NCI-H510A (cell line): ENCODE results near the gene APBB2.
"Not testable (repeated sequence)": the region's sequence is repeated elsewhere in the genome, so short reads cannot be mapped to it uniquely, and the experiment has no call there.

ENCODE experiments used
- DNase-seq: peaks from one replicate; lab custom pipeline; 2025; lab: John Stamatoyannopoulos, UW

Gene APBB2

DNA sequence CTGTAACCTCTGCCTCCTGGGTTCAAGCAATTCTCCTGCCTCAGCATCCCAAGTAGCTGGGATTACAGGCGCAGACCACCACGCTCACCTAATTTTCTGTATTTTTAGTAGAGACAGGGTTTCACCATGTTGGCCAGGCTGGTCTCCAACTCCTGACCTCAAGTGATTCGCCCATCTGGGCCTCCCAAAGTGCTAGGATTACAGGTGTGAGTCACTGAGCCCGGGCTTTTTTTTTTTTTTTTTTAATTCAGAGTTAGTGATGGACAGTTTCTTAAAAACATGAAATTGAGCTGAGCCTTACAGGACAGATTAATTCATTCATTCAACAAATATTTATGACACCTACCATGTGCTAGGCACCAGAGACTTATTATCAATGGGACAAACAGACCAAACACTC is 313.8 kb downstream of the APBB2 start:
- DNase-seq: not testable (repeated sequence)

DNA sequence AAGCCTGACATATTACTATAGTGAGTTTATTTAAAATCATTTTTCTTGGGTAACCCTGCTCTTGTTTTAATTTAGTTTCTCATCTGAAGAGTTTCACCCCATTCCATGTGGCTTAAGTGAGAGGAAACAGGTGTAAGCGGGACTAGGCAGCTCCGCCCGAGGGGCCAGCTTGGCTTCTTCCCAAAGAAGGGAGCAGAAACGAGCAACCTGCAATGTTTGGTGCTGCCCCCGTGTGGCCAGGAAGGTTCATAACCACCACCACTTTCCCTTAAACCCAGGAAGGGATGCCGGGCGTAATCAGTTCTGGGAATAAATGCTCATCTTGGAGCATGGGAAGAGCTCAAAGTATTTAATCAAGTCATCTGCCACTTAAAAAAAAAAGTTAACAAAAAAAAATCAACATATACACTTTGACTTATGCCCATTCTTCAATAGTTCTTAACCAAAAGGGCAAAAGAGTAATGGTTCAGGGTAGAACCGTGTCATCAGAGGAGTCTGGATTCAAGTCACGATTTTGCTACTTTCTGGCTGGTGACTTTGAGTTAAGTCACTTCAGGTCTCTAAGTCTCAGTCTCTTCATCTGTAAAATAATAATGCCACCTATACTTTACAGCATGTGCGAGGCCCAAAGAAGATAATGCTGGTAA is 316.7 kb downstream of the APBB2 start:
- DNase-seq: peak; percentile 39

DNA sequence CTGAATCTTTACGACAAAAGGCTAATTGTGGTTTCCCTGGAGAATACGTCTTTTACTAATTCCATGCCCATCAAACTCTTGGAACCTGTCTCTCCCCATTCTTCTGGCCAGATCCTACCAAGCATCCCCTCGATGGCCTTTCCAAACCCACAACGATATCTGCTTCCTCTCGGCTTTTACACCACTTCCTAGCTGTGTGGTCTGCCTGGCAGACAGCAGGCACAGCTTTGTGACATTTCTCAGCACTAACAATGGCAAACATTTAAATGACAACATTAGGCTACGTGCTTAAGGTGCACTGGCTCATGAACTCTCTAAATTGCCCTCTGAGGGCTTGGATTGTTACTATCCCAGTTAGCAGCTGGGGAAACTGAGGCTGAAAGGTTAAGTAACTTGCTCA is 323.6 kb downstream of the APBB2 start:
- no peak for DNase-seq

DNA sequence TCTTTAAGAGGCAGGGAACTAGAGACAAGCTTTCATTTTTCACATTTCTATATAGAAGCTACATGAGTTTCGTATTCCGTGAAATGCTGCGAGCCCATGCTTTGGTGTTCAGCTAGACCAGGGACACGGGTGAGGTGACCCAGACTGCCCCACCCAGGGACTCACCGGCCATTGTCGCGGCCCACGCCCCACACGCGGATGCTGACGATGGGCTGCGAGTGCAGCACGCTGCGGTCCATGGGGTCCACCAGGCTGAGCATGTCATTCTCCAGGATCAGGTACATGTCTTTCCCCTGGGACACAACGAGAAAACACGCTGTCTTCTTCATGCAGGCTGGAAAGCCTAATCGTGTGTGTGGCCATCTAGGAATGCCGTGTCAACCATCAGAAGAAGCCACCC is 324.1 kb downstream of the APBB2 start:
- DNase-seq: no peak

DNA sequence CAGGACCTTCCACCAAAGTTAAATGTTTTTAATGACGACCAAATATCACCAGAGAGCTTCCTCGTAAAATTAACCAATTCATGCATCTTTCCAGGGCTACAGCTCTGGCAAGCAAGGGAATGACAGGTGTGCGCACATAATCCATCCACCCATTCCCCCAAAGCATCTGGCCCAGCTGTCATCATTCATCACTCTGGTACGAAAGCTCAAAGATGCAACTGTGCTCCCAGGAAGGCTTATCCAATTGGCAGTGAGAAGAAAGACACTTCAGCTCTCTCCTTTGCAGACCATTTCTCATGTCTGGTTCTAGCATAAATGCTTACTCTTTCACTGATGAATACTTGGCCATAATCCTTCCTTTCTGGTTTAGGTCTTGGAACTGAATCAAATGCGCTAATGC is 325.4 kb downstream of the APBB2 start:
- DNase-seq: no peak

DNA sequence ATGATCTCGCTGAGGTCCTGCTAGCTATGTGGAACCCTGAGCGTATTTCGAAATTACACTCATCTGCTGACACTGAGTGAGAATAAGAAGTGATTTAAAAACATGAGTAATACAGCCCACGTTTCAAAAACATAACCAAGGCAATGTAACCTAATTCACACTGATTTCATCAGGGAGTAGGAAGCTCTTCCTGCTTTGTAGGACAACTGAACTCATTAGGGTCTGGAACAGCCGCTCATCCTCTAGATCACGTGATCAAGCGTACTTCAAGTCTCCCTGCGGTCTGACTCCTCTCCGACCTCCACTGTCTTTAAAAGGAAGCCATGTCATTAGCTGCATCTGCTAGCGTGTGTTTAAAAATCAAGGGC is 326.6 kb downstream of the APBB2 start:
- no peak for DNase-seq

DNA sequence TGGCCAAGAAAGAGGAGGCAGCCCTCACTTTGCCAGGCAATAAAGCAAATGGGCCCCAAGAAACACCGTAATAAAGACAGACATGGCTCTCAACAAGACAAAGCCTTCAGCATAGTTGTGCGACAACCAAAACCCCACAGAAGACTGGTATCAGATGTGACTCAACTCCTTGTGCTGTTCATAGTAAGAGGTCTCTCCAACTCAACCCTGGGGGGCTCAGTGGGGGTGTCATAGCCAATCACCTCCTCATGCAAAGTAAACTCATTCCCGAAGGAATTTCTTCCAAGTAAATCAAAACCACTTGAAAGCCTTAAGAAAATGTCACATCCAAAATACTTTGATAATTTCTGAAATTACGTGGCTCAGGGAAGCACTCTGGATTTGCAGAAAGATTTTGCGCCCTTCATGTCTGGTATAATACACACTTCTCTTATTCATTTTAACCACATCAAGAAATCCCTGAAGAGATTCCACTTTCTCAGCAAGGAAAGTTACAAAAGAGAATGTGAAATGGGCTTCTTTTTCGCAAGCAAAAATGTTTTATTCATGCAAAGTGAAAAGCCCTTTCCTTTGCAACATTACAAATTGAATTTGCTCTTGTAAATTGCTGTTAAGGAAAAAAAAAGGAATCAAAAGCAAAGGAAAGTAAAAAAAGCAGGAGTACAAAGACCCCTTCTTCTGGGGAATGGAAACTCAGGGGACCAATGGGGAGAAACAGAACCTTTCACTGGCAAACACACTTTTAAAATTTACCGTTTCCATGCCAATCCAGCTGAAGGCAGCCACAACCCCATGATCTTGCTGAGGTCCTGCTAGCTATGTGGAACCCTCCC is 327.2 kb downstream of the APBB2 start:
- no peak for DNase-seq

DNA sequence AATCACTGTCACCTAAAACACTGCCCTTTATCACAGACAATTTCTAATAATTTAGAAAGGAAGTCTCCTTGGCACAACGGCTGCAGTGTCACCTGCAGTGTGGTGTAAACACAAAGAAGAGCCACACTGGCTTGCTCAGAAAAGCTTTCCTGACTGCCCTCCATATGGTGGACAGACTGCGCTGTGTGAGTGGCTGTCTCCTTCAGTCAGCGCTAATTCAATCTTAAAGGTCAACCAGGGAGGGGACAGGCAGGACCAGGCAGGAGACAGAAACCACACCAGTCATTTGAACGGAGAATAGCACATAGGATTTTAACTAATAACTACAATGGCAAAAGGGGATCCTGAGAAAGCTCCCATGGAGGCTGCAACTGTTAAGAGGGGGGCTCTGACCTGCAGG is 332.5 kb downstream of the APBB2 start:
- no peak for DNase-seq

DNA sequence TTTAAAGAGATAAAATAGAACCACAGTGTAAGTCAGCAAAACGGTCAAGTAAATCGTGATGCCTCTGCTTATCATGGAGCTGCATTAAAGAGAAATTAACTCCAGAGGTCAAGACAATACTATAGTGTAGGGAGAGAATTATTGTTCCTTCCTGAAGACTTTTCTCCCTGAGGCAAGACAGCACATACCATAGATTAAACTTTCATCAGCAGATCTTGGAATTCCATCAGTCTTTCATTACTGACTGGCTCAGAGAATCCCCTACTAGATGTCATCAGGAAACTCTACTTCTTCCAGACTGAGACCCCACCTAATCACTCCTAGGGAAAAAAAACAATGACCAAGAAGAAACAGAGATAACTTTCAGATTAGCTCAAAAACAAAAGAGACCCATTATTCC is 333.2 kb downstream of the APBB2 start:
- DNase-seq: no peak

DNA sequence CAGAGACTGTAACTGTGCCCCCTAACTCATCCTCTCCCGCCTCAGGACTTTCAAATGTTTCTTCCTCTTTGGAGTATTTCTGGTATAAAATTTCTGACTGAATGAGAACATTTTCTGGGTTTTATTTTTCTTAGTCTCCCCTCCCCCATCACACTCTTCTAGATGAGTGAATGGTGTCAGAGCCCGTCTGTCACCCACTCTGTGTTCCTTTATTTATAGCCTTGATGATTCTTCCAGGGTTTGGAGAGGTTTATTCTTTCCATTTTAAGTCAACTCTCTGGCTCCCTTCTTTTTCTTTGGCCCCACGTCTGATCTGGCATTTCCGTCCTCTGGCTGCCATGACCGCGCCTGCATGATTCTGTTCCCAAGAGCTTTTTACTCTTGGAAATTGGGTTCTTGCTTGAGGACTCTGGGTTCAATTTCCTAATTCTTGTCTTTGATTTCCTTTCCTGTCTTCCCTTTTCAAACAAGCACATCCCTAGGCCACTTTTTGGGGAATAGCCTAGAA is 335.7 kb downstream of the APBB2 start:
- no peak for DNase-seq

DNA sequence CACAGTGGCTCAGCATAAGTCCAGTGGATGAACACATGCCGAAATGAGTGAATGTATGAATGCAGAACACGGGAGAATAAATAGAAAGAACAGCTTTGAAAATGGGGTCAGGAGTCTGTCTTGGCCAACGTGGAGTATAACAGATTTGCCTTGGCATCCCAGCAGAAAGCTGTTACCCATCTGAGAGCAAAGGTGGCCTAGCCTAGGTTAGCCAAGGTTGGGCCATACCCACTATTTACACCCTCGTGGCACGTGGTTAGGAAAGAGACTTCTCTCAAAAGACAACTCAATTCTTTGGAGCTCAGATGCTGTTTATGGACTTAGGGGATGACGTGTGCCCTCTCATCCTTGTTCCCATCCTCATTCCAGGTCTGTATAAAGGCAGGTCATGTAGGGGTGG is 337.3 kb downstream of the APBB2 start:
- DNase-seq: no peak

DNA sequence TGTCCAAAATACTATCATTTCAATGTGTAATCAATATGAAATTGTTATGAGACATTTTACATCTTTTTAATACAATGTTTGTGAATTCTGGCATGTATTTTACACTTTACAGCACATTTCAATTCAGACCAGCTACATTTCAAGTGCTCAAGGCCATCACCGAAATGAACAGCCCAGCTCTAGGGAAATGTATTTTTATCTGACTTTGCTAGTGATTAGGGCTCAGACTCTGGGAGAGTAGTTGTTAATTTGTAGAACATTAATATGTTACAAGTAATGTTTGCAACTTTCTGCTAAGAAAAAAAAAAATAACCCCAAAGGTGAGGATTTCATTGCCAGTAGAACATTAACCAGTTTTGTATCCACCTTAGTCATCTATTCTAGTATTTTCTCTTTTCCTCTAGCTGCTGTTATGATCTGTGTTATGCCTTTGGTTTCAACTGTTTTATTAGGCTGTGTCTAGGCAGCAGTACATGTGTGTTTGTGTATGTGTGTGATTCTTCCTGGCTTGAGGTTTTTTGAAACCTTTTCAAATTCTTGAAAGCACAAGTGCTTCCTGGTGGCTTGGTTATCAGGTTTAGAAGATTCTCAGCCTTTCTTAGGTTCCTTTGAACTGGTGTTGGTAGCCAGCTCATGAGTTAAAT is 338.7 kb downstream of the APBB2 start:
- no peak for DNase-seq

DNA sequence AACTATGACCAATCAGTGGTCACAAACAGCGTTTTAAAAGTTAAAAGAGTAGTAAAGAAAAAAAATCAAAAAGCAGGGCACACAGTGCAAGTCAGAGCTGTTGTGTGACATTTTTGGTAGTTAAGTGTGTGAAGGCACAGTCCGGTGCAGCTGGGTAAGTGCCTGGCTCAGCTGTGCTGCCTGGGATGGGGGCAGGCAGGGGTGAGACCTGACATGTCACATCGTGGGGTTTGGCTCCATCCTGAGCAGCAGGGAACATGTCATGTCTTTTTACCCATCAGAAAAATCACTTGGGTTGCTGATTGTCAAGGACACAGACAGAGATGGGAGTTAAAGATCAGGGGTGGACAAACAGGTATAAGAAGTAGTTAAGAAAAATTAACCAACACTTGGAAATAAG is 339.4 kb downstream of the APBB2 start:
- DNase-seq: no peak

DNA sequence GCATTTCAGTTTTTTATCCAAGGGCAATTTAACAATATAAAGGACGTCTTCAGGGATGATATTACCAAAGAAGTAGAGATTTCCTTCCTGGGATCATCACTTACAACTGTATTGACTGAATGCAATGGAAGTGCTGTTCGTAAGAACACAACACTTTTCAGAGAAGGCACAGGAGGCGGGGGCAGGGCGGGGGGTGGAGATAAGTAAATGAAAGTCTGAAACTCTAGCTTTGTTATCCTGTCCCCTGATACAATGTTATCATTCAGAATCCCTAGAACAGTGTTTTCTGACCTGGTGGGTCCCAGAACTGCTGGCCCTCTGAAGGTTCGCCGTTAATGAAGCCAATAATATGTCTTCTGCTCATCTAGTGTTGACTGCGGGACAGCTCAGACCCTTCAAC is 340.0 kb downstream of the APBB2 start:
- DNase-seq: no peak

DNA sequence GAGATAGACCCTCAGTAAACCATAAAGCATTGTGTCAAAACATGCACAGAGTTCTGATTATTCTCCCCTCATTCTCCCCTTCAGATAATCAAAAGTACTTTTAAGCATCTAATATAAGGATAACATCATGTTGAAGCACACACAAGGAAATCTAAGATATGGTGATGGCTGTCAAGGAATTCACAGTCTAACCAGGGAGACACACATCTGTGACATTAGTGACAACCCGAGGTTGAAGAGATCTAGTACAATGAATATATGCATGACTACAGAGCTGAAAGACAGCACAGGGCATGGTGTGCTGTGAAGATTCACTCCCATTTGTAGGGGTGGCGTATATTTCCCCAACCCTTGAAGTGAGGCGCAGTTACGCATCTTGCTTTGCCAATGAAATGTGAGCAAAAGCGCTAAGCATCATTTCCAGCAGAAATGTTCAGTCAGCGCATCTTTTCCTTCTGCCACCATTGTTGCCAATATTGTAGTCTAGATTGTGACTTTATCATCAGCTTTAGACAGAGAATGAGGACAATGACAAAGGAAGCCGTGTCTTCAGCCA is 342.6 kb downstream of the APBB2 start:
- DNase-seq: no peak

DNA sequence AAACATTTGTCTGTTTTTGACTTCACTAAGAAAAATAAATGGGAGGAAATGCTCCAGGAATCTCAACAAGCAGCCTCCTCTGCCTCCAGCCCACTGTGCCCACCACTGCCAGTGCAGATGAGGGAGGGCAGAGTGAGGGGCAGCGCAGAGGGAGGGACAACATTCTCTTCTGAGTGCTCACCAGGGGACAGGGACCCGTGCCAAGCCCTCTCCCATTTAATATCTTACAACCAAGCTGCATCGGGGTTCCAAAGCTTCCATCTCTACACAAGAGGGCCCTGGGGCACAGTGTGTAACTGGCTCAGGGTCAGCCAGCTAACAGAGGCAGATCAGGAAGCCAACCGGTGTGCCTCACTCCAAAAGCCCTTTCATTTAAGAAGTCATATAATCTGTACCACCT is 344.2 kb downstream of the APBB2 start:
- no peak for DNase-seq

DNA sequence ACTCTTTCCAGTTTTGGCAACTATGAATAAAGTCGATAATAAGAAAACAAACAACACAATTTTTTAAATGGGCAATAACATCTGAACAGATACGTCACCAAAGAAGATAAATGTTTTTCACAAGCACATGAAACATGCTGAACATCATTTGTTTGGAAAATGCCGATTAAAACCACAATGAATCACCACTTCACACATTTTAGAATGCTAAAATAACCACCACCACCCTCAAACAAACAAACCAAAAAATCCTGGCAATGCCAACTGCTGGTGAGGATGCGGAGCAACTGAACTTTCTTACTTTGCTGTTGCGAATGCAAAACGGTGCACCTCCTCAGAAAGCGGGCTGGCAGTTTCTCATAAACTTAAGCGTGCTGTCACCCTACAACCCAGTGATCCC is 348.6 kb downstream of the APBB2 start:
- DNase-seq: no peak

DNA sequence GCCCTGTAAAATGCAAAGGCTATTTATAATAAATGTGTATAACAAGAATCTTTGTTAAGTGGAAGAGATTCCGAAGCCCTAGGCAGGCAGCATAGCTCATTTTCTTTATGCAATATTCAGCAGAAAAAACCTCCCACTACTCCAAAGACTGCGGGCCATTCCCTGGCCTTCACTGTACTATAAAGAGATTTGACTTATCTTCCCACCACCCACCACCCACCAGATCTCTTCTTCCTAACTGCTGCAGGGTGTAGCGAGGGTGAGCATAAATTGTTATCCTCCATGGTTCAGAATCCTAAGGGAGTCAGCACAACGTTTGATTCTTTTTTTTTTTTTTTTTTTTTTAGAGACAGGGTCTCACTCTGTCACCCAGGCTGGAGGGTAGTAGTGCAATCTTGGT is 349.8 kb downstream of the APBB2 start:
- DNase-seq: no peak

DNA sequence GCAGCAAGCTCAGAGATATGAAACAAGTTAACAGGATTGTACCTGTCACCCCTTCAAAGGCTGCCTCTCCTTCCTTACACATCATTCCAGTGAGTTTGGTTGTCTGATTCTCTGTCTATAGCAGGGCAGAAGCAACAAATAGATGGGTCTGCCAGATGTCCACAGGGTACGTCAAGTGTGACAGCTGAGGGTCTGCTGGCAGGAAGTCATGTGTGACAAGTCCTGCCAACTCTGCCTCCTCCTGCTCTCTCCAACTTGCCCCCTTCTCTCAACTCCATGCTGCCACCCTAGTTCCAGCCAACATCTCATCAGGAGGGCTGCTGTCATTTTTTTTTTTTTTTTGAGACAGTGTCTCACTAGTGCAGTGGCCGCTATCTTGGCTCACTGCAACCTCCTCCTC is 355.4 kb downstream of the APBB2 start:
- DNase-seq: no peak

DNA sequence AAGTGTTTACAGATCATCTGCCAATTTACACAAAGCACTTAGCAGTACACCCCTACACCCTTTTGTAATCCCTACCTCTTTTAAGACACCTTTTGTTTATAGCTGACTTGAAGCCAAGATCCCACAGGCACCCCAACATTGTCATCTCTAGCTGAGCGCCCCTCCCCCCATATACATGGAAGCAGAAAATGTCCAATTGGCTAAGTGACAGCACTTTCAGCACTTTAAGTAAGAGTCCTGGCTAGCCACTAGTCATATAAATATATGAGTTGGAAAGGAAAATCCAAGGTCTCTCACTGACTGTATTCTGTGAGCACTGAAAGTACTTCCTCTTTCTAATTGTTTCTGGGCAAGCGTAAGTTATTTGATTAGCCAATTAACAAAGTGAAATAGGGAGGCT is 356.4 kb downstream of the APBB2 start:
- no peak for DNase-seq

DNA sequence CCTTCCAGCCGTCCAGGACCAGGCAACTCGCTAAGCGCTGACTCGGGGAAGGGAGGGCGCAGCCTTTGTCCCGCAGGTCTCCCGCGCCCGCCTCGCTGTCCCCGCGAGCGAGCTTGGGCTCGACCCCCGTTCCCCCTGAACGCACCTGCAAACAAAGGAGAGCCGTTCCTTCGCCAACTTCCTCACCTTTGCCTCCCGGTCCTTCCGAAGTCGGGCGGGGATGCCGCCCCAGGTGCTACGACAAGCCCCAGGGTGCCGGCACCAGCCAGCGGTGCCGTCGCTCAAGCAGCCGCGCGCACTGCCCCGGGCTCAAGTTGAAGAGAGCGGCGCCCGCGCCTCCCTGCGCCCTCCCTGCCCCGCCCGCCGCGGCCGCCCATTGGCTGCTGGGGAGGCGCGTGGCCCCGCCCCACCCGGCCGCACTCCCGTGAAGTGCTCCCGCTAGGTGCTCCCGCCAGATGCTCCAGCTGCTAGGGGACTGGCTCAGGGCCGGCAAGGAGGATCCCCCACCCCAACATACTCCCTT is 357.4 kb downstream of the APBB2 start:
- DNase-seq: peak; percentile 68

DNA sequence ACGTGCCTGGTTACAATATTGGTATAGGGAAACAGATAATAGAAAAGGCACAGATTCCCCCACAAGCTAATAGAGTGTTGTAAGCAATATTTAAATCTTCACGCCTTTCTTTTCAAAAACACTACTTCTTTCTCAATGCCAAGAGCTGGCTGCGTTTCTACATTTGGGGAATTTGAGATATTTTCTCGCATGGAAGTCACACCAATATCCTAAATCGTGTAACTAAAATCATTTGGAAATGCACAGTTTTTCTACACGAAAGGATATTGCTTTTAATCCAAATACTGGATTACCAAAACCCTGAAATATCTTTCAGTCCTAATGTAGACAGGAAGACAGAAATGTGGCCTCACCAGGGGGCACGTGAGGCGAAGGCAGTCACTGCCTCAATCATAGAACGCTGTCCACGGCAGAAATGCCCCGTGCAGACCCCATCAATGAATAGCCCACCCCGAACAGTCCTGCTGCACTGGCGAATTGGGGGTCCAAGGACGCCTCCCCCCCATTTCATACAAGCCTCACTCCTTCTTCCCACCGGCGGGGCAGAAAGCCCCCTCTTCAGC is 358.0 kb downstream of the APBB2 start:
- DNase-seq: no peak
